Activated gamma-delta T cell treated with Interleukin-2 at 50 U/mL for 16 hours (primary cell): ENCODE measurements around the gene ACAP1.

Source experiments
- DNase-seq: peaks from one replicate; pipeline ENCODE4 v3.0.0-alpha.2; 2020

ACAP1 gene

DNA sequence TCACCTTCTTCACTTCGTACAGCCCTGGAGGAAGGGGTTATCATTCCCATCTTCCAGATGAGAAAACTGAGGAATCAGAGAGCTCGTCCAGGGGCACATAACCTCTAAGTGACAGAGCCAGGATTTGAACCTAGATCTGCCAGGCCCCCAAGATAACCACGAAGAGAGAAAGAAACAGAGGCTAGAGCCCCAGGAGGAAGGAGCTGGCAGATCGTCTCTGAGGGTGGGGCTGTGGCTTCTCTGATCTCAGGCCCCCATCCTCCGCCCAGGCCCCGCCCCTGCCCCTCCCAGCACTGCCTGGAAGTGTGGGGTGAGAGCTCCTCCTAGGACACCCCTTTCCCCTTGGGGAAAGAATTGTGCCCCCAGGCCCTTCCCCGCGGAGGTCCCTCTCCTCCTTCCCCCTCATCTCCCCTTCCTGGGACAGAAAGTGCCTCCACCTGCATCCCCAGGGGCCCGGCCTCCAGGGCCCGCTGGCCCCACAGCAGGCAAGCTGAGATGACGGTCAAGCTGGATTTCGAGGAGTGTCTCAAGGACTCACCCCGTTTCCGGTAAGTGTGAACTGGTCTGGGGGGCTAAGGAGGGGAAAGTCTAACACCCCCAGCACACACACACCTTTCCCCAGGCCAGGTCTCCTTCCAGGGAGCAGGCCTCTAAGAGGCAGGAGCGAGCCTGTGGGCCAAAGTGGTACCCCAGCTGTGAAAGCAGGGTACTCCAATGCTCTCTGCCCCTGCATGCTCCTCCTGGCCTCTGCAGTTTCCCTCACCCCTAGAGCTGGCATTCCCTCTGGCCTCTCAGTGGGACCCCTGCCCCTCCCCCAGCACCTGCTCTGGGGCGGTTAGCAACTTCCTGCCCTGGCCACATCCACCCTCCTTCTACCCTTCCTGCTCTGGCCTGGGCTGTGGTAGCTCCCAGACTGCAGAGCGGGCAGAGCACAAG, at the start of gene ACAP1:
Gene ACAP1 (plus strand): TSS at position 290 of the 936 bp plus-strand sequence. CDS start 206 bp downstream, at position 496.
- peak; percentile 90 for DNase-seq

DNA sequence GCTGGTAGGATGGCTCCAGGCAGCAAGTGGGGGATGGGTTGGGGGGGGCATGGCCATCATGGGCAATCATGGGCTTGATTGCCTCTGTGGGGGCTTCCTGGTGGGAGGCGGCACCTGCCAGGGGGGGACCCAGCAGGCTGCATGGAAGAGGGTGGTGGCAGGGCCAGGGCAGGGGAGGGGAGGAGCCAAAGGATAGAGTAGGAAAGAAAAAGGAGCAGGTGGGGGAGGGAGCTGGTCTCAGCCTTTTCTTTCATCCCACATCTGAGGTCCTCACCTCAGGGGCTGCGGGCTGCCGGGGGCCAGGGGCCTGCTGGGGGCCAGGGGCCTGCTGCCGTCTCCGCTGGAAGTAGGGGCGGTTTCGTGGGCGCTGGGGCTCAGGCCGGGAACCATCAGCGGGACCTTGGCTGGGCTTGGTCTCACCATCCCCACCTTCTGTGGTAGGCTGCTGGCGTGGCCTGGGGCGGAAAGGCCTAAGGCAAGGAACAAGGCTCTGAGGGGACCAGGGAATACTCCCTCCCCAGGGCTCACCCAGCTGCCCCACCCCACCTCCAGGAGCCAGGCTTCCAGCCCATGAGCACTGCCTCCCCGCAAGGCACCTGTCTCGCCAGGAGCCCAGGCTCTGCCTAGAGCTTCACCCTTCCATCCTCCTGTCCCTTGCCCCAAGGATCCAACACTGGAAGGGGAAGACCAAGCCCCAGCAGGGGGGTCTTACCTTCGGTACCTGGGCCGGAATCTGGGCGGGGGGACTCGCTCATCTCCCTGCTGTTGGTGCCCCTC, 46.9 kb upstream of the ACAP1 start:
- DNase-seq = no peak

DNA sequence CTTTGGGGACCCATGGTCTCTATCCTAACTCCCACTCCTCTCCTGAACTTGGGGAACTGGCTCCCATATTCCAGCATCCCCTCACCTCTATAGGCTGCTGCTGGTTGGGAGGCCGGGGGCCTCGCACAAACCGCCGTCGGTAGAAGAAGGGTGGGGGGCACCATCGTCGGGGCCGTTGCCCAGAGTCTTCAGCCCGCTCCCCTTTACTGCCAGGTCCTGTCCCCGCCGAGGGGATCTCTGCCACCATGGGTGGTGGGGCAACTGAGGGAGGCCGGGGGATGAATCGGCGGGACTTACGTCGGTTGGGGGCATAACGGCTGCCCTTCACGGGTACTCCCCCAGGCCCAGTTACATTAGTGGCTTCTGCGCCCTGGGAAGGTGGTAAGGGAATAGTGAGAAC, 46.2 kb upstream of the ACAP1 start:
- no peak for DNase-seq

DNA sequence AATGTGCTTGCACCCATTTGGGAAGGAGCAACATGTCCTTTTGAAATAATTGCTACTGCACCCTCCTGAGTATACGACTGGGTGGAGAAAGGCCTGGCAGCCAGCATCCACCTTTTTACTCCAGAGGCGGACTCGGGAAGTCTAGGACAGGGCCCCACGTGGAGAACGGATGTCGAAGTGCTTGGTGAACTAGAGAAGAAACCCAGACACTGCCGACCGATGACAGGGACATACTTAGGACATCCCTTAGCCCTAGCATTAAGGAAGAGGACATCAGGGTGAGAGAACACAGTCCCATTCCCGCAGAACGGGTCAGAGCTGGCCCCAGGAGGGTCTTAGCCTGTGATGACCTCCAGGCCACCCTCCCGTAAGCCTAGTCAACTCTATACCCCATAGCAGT, 45.6 kb upstream of the ACAP1 start:
- no peak for DNase-seq

DNA sequence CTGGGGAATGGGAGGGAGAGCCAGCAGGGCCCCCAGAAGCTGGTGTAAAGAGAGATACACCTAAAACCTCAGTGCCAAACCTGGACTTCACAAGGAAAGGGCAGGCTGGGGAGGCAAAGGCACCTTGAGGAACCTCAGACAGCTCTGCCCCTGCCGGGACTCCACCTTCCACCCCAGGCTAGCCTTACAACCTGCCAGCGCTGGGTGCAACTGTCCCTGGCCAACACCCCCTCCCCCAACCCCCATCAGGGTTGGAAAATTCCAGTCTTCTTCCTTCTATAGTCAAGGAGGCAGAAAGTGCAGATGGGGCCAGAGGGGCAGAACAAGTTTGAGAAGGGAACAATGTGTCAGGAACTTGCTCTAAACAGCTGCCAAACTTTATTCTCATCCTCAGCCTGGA, 44.1 kb upstream of the ACAP1 start:
- no peak for DNase-seq

- DNase-seq = no peak
Observed at GRCh38 chr17:7292729-7293128, 43.6 kb upstream of the ACAP1 start.

- no peak for DNase-seq
Observed at GRCh38 chr17:7293159-7293558, 43.2 kb upstream of the ACAP1 start.

DNA sequence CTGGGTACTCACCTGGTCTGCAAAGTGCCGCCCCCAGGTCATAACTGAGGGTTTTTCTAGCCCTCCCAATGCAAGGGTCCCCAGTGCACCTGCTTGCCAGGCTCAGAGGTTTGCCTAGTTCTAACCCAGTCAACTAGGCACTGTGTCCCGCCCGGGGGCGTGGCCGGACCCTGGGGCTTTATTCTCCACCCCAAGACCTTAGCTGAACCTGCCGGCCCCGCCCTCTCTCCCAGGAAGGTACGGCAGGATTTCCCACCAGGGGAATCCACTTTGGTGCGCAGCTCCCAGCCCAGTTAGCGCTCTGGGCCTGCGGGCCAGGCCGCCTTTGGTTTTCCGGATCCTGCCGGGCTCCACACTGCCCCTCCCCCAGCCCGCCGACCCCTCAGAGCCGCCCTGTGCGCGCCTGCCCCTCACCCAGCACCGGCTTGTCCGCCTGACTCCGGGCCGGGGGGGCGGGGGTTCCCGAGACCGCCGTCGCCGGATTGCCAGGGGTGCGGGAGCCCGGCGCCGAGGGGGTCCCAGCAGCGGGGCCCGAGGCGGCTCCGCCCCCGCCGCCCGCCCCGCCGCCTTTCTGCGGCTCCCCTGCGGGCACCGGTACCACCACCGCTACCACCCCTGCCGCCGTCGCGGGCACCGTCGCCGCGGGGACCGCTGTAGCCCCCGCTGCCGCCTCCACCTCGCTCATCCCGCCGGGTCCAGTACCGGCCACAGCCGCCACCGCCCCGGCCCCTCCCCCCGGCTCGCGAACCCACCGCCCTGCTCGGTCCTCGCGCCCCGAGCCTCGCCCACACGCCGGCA, 42.3 kb upstream of the ACAP1 start:
- DNase-seq = no peak

GRCh38 chr17:7294614-7295153, 41.6 kb upstream of the ACAP1 start, which contains the start of gene YBX2:
TSS of gene YBX2 (minus strand) at chr17:7294639. CDS start at chr17:7294500, 139 bp downstream.
- peak; percentile 68 for DNase-seq

DNA sequence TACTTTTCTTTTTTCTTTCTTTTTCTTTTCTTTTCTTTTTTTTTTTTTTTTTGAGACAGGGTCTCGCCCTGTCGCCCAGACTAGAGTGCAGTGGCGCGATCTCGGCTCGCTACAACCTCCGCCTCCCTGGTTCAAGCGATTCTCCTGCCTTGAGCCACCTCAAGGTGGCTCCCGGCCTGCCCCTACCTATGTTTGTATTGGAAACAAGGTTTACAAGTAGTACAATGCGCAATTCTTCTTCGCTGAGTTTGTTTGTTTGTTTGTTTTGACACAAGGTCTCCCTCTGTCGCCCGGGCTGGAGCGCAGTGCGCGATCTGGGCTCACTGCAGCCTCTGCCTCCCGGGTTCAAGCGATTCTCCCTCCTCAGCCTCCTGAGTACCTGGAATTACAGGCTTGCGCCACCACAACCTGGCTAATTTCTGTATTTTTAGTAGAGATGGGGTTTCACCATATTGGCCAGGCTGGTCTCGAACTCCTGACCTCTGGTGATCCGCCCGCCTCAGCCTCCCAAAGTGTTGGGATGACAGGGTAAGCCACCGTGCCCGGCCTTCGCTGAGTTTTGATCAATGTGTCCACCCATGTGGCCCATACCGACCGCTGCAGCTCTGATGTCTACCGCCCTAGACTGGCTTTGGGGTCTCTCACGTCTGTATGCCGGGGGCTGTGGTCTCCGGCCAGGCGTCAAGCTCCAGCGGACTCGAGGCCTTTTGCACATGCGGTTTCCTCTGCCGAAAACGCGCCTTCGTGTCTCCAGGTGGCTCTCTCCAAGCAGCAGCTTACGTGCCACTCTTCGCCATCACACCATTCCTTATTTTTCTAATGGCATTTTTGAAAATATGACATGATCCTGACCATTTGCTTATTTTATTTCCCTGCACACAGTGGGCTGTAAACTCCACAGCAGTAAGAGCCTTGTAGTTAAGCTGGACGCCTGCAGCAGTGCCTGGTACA, 40.8 kb upstream of the ACAP1 start:
- no peak for DNase-seq

DNA sequence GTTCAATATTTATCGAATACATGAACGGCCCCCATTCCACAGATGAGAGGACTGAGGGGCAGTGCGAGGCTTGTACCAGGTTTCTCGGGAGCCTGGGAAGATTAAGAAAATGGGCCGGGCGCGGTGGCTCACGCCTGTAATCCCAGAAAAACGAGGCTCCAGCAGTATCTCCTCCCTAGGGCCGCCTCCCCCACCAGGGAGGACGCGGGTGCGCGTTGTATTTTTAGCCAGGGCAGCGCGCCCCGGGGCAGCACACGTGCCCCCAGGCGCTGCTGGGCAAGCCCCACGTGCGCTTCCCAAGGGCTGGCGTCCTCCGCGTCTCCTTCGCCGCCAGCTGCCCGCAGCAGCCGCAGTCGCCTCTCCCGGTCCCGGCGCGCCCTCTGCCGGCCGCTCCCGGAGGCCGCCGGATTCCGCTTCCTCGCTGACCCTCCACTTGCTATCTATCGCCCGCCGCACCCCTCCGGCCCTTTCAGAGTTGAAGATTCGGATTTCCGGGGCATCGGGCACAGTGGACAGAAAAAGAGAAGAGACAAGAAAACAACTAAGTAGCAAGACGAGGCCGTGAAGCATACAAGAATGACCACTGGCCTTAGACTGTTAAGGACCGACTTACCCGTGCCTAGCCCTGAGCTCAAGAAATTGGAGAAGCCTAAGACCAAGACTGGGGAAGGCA, 40.0 kb upstream of the ACAP1 start:
- DNase-seq = peak; percentile 60

GRCh38 chr17:7304179-7304578, 32.1 kb upstream of the ACAP1 start:
- no peak for DNase-seq

DNA sequence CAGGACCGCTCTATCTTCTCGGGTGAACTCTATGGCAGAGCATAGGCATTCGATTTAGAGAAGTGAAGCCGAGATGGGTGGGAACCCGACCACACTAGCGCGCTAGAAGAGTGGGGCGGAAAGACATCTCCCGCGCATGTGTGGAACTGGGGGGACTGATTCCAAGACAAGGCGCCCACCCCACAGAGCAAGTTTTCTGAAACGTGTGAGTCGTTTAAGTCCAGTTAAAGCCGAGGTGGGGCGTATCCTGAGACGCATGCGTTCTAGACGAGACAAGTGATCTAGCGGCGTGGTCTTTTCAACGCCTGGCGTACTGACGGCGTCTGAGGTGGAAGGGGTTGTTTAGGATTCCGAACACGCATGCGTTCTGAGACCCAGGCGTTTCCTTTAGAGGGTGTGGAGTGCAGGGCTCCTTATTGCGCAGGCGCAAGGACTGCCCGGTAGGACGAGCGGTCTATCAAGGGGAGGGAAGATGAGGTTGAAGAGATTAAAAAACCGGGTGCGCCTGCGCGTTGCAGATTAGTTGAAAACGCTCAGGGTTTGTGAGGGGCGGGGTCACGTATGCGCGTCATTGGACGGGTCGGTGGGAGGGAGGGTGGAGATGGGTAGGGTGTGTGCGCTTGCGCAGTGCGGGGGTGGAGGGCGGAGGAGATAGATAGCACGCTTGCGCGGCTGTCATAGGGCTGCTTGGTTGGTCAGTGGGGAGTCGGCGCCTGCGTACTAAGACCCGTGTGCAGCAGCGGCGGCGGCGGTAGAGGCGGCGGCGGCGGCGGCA, 29.2 kb upstream of the ACAP1 start, which contains the start of gene EIF5A:
Gene EIF5A (plus strand): TSS at position 718 of the 775 bp plus-strand sequence. CDS start 2,008 bp downstream, outside the sequence.
- DNase-seq = peak; percentile 100

- peak; percentile 41 for DNase-seq
Observed at GRCh38 chr17:7307686-7308624, 28.4 kb upstream of the ACAP1 start.

- DNase-seq = peak; percentile 87
Observed at GRCh38 chr17:7308625-7309433, 27.5 kb upstream of the ACAP1 start.

DNA sequence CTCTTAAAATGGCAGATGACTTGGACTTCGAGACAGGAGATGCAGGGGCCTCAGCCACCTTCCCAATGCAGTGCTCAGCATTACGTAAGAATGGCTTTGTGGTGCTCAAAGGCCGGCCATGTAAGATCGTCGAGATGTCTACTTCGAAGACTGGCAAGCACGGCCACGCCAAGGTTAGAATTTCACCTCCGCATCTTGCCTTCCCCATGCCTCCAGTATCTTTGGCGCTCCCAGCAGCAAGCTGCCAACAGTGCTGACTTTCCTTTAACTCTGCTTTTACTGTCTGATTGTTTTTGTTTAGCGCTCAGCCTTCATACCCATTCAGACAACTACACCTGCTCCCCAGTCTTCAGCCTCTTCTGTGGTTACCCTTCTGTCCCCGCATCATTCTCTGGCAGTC, 26.7 kb upstream of the ACAP1 start:
- no peak for DNase-seq

DNA sequence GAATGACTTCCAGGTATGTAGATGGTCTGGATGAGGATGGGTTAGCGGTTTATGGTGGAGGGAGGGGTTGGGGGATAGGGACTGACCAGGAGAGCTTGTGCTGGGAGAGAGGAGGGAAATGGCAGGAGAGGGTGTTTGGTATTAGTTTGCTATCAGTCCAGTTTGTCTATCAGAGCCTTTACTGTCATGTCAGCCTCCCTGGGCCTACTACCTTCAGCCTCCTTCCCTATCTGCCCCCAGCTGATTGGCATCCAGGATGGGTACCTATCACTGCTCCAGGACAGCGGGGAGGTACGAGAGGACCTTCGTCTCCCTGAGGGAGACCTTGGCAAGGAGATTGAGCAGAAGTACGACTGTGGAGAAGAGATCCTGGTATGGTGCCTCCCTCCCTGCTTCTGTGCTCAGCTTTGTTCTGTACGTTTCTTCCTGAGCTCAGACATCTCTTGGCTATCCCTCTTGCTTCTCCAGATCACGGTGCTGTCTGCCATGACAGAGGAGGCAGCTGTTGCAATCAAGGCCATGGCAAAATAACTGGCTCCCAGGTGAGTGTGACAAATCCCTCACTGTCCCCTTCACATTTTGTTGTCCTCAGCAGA, 25.1 kb upstream of the ACAP1 start:
- no peak for DNase-seq
